Epithelial cell of esophagus (primary cell): ENCODE data around the gene LIPK.
"Not testable (repeated sequence)": the region's sequence is repeated elsewhere in the genome, so short reads cannot be mapped to it uniquely, and the experiment has no call there.

Experiments used
- DNase-seq: peaks from one replicate; pipeline ENCODE4 v3.0.0; 2010; ENCODE audit warnings: low read depth
- H3K4me3 ChIP-seq: 2 replicates; pipeline ENCODE4 v1.5.1; 2011; ENCODE audit warnings: mild to moderate bottlenecking, low read length, control low read depth
- TF ChIP-seq, protein P1 (sequence below): IDR thresholded peaks from 2 replicates; pipeline ENCODE4 v1.5.1; 2011; ENCODE audit warnings: low read depth, mild to moderate bottlenecking, low read length, control low read depth, inconsistent platforms; ENCODE audit not compliant: insufficient read depth; ENCODE audit errors: missing control alignments

LIPK gene

DNA sequence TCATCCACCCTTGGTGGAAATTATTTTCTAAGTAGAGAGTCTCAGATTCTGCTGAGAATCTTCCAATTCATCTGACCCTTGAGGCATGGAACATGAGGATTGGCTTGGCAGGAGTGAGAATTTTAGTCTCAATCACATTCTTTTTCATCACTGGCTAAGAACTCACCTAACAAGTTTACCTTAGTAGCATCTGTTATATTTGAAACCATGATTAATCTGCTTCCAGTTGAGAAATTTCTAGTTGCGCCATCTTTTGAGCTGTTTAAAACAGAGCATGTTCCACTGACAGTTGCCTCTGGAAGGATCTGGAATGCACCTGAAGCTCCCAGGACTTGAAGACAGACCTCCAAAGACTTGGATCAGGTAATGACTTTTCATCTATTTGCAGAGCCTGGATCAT, at the start of gene LIPK:
Gene LIPK (plus strand): TSS at position 292 of the 400 bp plus-strand sequence. CDS start 18,295 bp downstream, outside the sequence.
- no peak within 1 kb of the TSS for H3K4me3 ChIP-seq
- DNase-seq = peak; percentile 95
- TF ChIP-seq, protein P1, sequence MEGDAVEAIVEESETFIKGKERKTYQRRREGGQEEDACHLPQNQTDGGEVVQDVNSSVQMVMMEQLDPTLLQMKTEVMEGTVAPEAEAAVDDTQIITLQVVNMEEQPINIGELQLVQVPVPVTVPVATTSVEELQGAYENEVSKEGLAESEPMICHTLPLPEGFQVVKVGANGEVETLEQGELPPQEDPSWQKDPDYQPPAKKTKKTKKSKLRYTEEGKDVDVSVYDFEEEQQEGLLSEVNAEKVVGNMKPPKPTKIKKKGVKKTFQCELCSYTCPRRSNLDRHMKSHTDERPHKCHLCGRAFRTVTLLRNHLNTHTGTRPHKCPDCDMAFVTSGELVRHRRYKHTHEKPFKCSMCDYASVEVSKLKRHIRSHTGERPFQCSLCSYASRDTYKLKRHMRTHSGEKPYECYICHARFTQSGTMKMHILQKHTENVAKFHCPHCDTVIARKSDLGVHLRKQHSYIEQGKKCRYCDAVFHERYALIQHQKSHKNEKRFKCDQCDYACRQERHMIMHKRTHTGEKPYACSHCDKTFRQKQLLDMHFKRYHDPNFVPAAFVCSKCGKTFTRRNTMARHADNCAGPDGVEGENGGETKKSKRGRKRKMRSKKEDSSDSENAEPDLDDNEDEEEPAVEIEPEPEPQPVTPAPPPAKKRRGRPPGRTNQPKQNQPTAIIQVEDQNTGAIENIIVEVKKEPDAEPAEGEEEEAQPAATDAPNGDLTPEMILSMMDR = no peak

DNA sequence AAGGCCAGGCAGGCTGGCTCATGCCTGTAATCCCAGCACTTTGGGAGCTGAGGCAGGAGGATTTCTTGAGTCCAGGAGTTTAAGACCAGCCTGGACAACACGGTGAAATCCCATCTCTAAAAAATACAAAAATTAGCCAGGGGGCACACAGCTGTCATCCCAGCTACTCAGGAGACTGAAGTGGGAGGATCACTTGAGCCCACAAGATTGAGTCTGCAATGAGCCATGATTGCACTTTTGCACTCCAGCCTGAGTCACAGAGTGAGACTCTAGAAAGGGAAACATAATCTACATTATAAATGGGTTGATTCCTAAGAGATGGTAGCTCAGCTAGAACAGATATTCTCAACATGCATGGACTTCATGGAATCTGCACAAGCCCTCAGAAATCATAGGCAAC, 48.1 kb upstream of the LIPK start:
- DNase-seq = peak; percentile 83
- TF ChIP-seq, protein P1 = no peak
- no peak overlapping the region for H3K4me3 ChIP-seq

DNA sequence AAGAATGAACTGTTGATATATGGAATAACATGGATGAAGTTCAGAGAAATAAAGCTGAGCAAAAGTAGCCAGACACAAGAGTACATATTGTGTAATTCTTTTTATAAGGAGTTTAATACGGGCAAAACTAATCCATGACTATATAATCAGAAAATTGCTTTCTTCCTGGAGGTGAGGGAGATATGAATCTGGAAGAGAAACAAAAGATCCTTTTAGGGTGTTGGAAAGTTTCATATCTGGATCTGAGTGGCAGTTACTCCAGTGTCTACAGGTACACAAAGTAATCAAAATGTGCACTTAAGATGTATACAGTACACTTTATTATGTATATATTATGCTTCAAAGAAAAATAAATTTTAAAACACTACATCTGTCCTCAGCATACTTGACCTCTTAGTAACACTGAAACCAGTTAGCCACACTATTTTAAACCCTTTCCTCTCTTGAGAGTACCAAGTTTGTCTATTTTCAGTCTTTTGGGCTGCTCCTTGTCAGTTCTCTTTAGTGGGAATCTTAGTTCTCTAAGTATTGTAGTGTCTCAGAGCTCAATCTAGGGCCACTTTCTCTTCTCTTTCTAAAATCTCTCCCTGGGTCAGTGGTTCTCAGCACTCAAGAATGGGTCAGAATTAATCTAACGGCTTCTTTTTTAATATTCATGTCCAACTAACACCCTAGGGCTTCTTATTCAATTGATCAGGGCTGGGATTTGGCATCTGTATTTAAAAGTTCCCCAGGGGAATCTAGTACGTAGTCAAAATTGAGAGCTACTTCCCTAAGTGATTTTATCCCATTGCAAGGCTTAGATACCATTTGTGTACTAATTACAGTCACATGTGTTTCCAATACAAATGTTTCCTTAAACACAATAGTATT, 46.1 kb upstream of the LIPK start:
- DNase-seq = no peak
- TF ChIP-seq, protein P1 = no peak
- no peak overlapping the region for H3K4me3 ChIP-seq

DNA sequence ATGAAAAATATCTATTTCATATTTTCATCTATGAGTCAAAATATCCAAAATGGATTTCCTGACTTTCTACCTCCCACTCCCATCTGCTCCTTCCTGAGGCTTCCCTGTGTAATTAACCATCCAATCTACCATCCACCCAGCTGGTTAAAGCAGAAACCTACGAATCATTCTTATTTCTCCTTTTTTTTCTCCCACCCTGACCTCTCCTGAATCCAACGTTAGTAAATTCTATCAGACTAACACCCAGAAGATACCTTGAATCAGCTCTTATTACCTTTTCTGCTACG, 45.5 kb upstream of the LIPK start:
- no peak overlapping the region for H3K4me3 ChIP-seq
- no peak for DNase-seq
- TF ChIP-seq, protein P1 = no peak

GRCh38 chr10:88661018-88661417, 45.0 kb upstream of the LIPK start:
- TF ChIP-seq, protein P1 = no peak
- no peak for DNase-seq
- H3K4me3 ChIP-seq = no peak overlapping the region

DNA sequence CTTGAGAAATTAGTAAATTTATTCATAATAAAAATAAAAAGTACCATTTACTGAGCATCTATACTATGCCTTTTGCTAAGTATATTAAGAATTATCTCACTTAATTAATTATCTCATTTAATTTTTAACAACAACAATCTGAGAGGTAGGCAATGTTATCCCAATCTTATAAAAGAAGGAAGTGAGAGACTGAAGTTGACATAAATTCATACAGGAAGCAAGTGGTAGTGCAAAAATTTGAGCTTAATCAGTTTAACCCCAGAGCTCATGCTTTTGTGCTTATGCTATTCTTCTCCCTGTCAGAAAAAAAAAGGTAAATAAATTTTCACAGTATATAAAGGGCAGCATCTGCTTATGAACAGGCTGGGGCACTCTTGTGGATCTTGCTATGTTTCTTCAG, 44.5 kb upstream of the LIPK start:
- TF ChIP-seq, protein P1 = no peak
- H3K4me3 ChIP-seq = no peak overlapping the region
- DNase-seq = no peak

DNA sequence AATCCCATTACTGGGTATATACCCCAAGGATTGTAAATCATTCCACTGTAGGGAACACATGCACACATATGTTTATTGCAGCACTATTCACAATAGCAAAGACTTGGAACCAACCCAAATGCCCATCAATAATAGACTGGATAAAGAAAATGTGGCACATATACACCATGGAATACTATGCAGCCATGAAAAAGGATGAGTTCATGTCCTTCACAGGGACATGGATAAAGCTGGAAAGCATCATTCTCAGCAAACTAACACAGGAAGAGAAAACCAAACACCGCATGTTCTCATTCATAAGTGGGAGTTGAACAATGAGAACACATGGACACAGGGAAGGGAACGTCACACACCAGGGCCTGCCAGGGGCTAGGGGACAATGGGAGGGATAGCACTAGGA, 42.9 kb upstream of the LIPK start:
- not testable (repeated sequence) for H3K4me3 ChIP-seq, DNase-seq
